Left kidney (tissue), 2 donors: ENCODE measurements around the gene PAN2. TPM values are rescaled to one million over a fixed set of nuclear protein-coding genes. Genes with fewer than 3 reads are reported as not detected.

Experiments
- DNase-seq: peaks from one replicate; pipeline ENCODE4 v3.0.0-alpha.2; 2013
- polyA plus RNA-seq: library from polyadenylated mRNA; unstranded; fragments of 120-200 nt; gene quantifications from one replicate; pipeline ENCODE4 v1.2.1, GENCODE V29; 2013; ENCODE audit not compliant: insufficient read length

PAN2 gene
- polyA plus RNA-seq, 1 donor: 135 TPM

DNA sequence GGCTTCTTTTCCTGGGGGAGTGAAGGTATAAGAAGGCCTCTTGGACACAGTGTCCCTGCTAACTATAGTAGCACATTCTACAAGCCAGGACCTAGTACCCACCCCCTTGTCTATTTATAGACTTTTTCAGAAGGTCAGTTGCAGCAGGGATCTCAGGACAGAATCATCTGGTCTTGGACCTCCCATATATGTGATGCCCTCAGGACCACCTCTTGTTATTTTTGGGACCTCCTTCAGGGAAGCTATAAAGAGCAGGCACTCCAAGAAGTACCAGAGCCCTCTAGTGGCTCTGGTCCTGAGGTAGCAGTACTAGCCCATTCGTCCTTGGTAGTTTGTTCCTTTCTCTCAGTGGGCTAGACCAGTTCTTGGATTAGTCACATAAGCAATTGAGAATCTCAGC is 62.8 kb downstream of the PAN2 start:
- DNase-seq: no peak

DNA sequence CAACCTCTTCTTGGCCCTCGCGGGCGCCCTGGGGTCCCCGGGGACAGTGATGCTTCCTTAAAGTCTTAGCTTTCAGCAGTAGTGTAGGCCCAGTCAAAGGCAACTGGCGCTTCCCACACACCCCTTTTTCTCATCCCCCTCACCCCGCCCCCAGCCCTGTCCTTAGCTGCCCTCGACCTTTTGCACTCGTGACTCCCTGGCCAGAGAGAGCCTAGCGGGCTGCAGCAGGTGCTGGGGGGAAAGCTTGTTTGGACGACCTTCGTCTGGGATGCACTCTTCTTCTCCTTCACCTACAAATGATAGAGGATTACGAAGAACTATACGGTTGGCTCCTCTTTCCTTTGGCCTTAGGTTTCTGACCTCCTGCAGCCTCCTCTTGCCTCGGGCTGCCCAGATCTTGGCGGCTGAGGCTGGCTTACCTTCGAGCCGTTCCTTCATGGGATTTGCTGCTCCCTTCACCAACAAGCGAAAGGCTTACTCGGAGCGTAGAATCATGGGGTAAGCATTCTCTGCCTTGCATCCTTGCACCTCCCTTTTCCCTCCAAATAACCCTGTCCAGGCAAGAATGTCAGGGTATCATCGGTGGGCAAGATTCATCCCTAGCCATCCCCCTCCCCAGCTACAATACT is 66.2 kb downstream of the PAN2 start:
- no peak for DNase-seq

DNA sequence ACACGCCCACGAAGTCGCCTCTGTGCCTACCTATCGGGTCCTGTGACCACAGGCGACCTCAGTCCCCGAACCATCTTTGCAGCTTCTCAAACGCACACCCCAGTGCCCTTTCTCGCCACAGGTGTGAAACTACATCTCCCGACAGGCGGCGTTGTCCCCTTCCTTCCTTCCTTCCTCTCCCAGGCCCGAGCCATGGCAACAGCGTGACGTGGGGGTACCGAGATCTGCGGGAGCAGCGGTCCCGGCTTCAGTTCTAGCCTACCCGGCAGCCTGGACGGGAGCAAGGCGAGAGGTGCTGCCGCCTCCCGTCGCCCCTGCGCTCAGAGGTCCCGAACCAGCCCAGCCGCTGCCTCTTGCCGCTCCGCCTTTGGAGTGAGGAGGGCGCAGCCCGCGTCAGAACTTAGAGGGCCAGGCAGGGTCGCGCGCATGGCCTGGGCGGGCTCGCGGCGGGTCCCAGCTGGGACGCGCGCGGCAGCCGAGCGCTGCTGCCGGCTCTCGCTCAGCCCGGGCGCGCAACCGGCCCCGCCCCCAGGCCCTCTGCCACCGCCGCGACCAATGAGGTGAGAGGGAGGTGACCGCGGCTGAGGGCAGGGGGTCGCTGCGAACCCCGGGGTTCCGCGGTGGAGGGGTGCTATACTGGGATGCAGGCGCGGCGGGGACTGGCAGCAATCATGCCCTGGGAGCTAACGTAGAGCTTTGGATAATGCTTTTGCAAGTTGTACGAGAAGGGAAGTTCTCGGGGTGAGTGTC is 66.9 kb downstream of the PAN2 start, which contains the start of gene COQ10A:
Gene COQ10A (plus strand): TSS at position 250 of the 750 bp plus-strand sequence. CDS start 177 bp downstream, at position 427.
- DNase-seq: peak; percentile 90

Other genes with a start within 250 kb of the PAN2 start
- gene PA2G4, start 229.4 kb downstream of the PAN2 start, polyA plus RNA-seq: 164 TPM
- 4,270 TPM for gene RPL41, start 217.4 kb downstream of the PAN2 start, polyA plus RNA-seq
- 5.8 TPM for gene ZC3H10, start 215.7 kb downstream of the PAN2 start, polyA plus RNA-seq
- 81.2 TPM for gene ESYT1, start 205.7 kb downstream of the PAN2 start, polyA plus RNA-seq
- 155 TPM for gene MYL6B, start 181.4 kb downstream of the PAN2 start, polyA plus RNA-seq
- gene MYL6, start 175.6 kb downstream of the PAN2 start, polyA plus RNA-seq: 1,671 TPM
- gene SMARCC2, start 144.5 kb downstream of the PAN2 start, polyA plus RNA-seq: 160 TPM
- 45.4 TPM for gene RNF41, start 112.1 kb downstream of the PAN2 start, polyA plus RNA-seq
- 31.5 TPM for gene NABP2, start 109.7 kb downstream of the PAN2 start, polyA plus RNA-seq
- 51.0 TPM for gene SLC39A5, start 103.9 kb downstream of the PAN2 start, polyA plus RNA-seq
- gene ANKRD52, start 75.6 kb downstream of the PAN2 start, polyA plus RNA-seq: 35.9 TPM
- 23.7 TPM for gene COQ10A, start 67.1 kb downstream of the PAN2 start, polyA plus RNA-seq
- gene CS, start 33.7 kb downstream of the PAN2 start, polyA plus RNA-seq: 241 TPM
- gene CNPY2, start 18.0 kb downstream of the PAN2 start, polyA plus RNA-seq: 157 TPM
- gene IL23A, start 4.9 kb upstream of the PAN2 start, polyA plus RNA-seq: 1.2 TPM
- 153 TPM for gene STAT2, start 26.1 kb upstream of the PAN2 start, polyA plus RNA-seq
- gene APOF, start 28.9 kb upstream of the PAN2 start, polyA plus RNA-seq: 0.08 TPM
- gene TIMELESS, start 115.4 kb upstream of the PAN2 start, polyA plus RNA-seq: 49.1 TPM
- gene MIP, start 120.7 kb upstream of the PAN2 start, polyA plus RNA-seq: 0.17 TPM
- gene SPRYD4, start 134.6 kb upstream of the PAN2 start, polyA plus RNA-seq: 7.2 TPM
- gene GLS2, start 154.2 kb upstream of the PAN2 start, polyA plus RNA-seq: 2.7 TPM
- gene RBMS2, start 187.8 kb upstream of the PAN2 start, polyA plus RNA-seq: 36.7 TPM